Measurements from ENCODE around the gene ZNF655. TPM values are rescaled to one million over a fixed set of nuclear protein-coding genes. Genes with fewer than 3 reads are reported as not detected.

The ZNF655 gene, protein sequence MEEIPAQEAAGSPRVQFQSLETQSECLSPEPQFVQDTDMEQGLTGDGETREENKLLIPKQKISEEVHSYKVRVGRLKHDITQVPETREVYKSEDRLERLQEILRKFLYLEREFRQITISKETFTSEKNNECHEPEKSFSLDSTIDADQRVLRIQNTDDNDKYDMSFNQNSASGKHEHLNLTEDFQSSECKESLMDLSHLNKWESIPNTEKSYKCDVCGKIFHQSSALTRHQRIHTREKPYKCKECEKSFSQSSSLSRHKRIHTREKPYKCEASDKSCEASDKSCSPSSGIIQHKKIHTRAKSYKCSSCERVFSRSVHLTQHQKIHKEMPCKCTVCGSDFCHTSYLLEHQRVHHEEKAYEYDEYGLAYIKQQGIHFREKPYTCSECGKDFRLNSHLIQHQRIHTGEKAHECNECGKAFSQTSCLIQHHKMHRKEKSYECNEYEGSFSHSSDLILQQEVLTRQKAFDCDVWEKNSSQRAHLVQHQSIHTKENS
- total RNA-seq = 44.3 and 46.9 TPM in 2 replicates

DNA sequence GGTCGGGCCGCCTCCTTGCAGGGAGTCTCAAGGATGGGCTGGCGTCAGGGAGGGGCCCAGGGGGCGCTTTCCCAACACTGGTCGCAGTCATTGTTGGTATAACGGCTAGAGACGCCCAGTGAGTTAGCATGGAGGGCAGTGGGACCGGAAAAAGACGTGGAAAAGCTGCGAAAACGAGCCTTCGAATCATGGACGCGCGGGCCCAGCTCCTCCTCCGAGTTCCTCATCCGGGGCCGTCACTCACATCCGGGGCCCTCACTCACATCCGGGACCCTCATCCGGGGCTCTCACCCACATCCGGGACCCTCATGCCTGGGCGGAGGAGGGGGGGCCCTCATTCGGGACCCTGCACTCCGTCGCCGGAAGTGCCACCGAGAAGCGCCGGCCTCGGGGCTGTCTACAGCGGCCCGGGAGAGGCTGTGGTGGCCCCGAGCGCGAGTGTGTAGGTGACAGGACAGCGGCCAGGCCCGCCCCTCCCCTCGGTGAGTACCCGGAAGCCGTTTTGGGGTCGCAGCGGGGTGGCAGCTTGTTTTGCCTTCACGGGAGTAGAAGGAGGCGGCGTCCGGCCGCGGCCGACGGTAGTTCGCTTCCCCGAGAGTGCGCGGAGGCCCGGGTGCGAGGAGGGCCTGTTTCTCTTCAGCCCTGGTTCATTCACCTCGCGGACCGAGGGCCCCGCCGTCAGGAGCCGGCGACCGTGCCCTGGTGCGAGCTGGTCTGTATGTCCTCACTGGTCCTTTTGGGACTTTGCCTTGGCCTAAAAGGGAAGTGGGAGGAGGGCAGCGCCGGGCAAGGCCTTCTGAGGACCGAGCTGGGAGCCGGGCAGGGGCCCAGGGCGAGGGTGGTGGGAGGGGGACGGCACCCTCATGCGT, at the start of gene ZNF655:
Gene ZNF655 (plus strand): TSS at position 337 of the 869 bp plus-strand sequence. CDS start 1,918 bp downstream, outside the sequence.

DNA sequence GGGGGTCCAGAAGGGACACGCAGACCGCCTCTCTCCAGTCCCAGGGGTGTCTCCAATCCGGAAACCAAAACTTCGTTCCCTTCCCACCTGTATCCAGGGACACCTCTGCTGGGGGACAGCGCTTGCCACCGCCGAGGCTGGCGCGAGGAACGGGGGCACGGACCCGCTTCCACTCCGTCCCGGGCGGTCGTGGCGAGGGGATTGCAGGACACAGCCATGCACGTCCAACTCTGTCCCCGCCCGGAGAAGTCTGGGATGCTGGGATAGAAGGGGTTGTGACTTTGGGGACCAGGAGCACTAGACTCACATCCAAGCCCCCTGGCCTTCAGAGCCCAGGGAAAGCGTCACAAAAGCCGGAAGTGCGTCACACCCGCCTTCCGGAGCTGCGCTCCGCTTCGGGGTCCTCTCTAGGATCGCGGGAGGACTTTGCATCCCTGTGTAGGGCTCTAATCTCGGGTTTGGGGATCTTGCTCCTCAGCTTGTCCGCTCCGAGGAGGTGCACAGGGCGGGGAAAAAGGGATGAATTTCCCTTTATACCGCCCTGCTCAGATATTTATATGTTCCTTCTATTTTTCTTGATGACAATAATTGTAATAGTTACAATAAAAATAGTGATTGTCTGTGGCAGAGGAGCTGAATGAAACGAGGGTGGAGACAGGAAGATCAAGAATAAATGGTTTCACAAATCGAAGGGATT, 6.5 kb upstream of the ZNF655 start, which contains the start of gene FAM200A:
Gene FAM200A (minus strand): TSS at position 348 of the 697 bp plus-strand sequence. CDS start 3,707 bp downstream, outside the sequence.

DNA sequence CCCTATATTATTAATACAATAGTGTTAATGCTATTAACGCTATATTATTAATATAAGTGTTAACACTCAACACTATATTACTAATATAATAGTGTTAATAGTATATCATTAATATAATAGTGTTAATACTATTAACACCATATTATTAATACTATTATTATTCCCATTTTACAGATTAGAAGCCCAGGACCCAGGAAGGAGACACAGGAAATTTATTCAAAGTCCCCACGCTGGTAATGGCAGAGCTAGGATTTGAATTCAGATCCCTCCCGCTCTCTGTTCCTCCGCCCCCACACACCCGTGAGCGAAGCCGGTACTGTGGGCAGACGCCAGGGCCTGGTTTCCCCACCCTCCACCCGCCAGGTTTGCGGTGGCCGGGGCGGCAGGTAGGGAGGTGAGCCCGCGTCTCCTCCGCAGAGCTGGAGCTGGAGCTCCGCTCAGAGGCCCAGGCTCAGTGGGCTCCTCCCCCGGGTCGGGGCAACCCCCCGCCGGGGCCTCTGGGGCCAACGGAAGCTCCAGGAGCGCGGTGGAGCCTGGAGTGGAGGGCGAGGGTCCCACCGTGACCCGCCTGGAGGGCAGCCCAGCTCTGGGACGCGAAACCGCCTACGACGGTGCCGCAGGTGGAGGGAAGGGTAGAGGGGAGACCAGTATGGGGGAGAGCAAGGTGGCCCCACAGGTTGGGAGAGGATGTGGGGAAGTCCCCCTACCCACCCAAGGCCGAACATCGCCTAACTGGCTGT, 39.5 kb downstream of the ZNF655 start, which contains the start of gene TMEM225B:
Gene TMEM225B (plus strand): TSS at position 506 of the 740 bp plus-strand sequence. CDS start 6,122 bp downstream, outside the sequence.

DNA sequence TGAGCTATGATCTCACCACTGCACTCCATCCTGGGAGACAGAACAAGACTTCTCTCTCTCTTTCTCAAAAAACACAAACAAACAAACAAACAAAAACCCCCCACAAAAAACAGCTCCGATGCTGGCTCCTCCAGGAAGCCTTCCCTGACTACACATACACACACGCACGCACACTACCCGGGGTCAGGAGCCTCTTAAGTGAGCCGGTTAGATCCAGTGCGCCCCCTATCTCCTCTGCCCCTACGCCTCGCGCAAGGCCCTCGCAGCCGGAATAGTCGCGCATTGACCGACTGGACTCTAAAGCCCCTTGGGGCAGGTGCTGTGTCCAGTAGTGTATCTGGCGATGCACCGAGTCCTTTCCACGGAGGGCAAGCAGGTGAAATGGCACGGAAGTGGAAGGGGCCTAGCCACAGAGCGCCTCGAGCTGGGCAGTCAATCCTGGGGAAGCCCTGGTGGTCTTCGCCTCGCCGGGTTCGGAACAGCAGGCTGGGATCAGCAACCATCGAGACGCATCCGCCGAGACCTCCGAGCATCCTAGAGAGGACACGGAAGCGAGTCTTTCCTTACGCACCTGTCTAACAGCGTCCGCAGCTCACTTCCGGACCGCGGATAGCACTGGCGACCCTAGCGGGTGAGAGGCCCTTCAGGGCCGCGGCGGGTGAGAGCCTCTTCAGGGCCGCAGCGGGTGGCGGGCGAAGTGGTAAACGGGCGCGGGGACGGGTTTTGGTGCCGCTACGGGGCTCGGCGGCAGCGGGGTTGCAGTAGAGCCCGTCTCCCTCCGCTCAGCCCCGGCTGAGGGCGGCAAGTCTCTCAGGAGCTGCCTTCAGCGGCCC, 58.1 kb downstream of the ZNF655 start, which contains the start of gene ZSCAN25:
Gene ZSCAN25 (plus strand): TSS at position 588 of the 833 bp plus-strand sequence. CDS start 2,661 bp downstream, outside the sequence.

Other genes starting within 250 kb of the ZNF655 start
- 192 and 200 TPM in 2 replicates for gene ARPC1A, start 232.7 kb upstream of the ZNF655 start, total RNA-seq
- 450 and 486 TPM in 2 replicates for gene ARPC1B, start 183.9 kb upstream of the ZNF655 start, total RNA-seq
- 102 and 201 TPM in 2 replicates for gene PDAP1, start 150.0 kb upstream of the ZNF655 start, total RNA-seq
- 75.7 and 110 TPM in 2 replicates for gene BUD31, start 149.7 kb upstream of the ZNF655 start, total RNA-seq
- 2.7 and 8.9 TPM in 2 replicates for gene PTCD1, start 119.8 kb upstream of the ZNF655 start, total RNA-seq
- gene CPSF4, start 119.7 kb upstream of the ZNF655 start, total RNA-seq = 27.7 and 33.9 TPM in 2 replicates
- gene ATP5MF, start 92.5 kb upstream of the ZNF655 start, total RNA-seq = 2,257 and 3,102 TPM in 2 replicates
- gene ZNF789, start 85.8 kb upstream of the ZNF655 start, total RNA-seq = 0.86 and 3.5 TPM in 2 replicates
- 14.7 and 14.8 TPM in 2 replicates for gene ZNF394, start 58.4 kb upstream of the ZNF655 start, total RNA-seq
- 6.4 and 7.0 TPM in 2 replicates for gene ZKSCAN5, start 54.0 kb upstream of the ZNF655 start, total RNA-seq
- gene FAM200A, start 6.5 kb upstream of the ZNF655 start, total RNA-seq = 3.4 and 4.7 TPM in 2 replicates
- 0.47 TPM in 1 of 2 replicates, not detected in the other for gene TMEM225B, start 39.6 kb downstream of the ZNF655 start, total RNA-seq
- 5.6 and 10.6 TPM in 2 replicates for gene ZSCAN25, start 58.3 kb downstream of the ZNF655 start, total RNA-seq
- gene CYP3A5, start 121.4 kb downstream of the ZNF655 start, total RNA-seq = 0.53 and 2.3 TPM in 2 replicates
- gene CYP3A7, start 176.6 kb downstream of the ZNF655 start, total RNA-seq = not detected in 2 replicates
- not detected in 2 replicates for gene CYP3A4, start 225.5 kb downstream of the ZNF655 start, total RNA-seq

Data from hair follicular keratinocyte (primary cell).